Stimulated activated naive CD4-positive, alpha-beta T cell (primary cell): ENCODE measurements around the gene FAM89B.
A peak's percentile ranks its signal among the peaks of the same experiment; 100 is the strongest.

ENCODE experiments used
- DNase-seq, 6 experiments: peaks; one replicate each; lab custom pipeline; 2025; lab: John Stamatoyannopoulos, UW

The FAM89B gene

DNA sequence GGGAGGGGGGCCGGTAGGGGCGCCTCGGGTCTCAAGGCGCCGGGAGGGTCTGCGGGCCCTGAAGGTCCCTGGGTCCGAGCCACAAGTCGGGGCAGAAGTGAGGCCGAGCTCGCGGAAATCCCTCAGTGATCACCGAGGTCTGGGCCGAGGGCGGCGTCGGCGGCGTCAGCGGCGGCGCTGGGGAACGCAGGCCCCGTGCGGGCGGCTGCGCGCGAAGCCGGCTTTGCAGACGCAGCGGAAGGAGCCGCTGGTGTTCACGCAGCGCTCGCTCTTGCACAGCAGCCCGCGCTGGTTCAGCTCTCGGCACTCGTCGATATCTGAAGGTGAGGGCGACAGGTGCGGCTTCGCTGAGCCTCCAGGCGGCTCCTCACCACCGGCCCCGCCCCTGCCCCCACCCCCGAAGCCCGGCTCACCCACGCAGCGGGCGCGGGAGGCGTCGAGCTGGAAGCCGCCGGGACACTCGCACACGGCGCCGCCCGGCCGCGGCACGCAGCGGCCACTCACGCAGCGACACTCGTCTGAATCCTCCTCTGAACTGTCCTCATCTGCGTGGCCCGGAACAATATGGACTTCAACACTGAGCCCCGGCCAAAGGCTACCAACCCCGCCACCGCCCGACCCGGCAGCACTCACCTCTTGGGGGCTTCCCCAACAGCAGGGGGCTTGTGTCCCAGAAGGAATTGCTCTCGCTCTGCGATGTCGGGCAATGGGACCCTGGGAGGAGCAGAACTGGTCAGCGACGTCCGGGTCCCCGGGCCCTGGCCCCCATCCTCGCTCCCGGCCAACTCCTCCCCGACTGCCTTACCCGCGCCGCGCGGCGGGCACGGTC lies 33.2 kb upstream of the FAM89B start:
- DNase-seq: no peak

DNA sequence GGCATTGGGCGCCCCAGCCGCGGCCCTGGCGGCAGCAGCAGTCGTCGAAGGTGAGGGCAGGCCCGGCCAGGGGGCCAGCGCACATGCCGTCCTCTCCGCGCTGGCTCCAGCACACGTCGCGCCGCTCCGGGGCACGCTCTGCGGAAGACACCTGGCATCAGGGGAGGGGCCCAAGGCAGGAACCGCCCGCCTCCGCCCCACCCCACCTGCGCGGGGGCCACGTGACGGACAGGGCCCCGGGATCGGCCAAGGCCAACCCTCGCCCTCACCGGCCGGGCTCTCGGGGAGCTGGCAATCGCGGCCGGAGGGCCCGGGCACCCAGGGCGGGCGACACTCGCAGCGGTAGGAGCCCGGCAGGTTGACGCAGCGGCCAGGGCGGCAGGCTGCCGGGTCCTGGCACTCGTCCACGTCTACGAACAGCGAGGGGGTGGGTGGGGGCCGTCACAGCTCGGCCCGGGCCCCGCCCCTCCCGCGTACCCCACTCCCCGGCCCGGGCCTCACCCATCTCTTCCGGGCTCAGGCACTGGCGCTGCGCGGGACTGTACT lies 32.5 kb upstream of the FAM89B start:
- no peak for DNase-seq

DNA sequence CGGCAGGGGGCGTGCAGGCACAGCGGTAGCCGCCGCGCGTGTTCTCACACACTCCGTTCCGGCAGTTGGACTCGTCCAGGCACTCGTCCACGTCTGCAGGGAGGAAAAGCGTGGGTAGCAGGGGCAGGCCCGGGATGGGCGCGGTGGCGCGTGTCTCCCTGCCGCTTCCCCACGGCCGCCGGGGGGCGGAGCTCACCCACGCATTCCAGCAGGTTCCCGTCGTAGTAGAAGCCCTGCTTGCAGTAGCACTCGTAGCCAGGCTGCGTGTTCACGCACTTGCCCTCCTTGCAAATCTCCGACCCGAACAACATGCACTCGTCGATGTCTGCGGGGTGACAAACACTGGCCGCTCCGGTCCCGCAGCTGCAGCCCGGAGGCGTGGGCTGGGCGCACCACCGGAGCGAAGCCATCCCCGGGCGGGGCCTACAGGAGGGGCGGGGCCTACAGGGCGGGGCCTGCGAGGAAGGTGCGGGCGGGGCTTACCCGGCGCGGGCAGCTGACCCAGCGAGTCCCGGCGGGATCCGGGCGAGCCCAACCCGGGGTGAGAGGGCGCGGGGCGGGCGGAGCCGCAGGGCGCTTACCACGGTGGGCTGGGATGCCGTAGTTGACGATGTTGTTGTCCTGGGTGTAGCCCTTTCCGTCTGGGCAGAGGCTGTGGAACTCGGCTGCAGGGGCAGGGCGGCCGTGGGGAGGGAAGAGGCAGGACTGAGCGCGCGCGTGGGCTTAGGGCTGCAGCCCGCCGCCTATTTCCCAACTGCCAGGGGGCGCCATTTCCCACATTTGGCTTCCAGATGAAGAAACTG lies 31.8 kb upstream of the FAM89B start:
- DNase-seq: peak; percentile 81 to 97 (median 92)

DNA sequence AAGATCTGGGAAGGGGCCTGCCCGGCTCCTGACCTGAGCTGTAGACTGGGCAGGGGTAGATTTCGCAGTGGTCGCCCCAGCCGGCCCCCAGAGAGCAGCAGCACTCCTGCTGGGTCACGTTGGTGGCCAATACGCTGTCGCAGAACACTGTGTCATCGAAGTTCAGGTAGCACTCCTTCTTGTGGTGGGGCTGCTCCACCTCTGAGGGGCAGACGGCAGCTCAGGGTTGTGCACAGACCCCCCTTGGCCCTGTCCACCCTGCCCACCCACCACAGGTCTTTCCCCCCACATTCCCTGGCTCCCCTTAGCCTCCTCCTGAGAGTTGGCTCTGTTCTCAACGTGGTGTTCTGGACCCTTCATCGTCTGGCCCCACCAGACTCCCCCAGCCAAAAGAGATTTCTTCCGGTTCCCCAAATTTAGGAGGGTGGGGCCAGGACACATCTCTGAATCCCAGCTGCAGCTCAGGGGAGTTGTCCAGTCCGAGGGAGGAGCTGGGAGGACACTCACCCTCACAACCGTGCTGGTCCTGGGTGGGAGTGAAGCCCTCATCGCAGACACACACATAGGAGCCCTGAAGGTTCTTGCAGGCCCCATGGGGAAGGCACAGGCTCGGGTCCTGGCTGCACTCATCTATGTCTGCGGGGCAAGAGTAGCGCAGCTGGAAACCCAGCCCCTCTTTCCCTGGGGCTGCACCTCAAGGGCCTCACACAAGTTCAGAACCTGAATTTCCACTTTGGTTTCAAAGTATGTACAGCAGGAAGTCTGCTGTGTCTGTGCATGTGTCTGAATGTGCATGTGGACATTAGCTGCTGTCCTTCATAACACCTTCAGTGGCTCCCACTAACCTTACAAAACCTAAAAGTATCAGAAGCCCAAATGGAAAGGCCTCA lies 31.0 kb upstream of the FAM89B start:
- peak in 1 of 6 experiments; percentile 15 for DNase-seq

DNA sequence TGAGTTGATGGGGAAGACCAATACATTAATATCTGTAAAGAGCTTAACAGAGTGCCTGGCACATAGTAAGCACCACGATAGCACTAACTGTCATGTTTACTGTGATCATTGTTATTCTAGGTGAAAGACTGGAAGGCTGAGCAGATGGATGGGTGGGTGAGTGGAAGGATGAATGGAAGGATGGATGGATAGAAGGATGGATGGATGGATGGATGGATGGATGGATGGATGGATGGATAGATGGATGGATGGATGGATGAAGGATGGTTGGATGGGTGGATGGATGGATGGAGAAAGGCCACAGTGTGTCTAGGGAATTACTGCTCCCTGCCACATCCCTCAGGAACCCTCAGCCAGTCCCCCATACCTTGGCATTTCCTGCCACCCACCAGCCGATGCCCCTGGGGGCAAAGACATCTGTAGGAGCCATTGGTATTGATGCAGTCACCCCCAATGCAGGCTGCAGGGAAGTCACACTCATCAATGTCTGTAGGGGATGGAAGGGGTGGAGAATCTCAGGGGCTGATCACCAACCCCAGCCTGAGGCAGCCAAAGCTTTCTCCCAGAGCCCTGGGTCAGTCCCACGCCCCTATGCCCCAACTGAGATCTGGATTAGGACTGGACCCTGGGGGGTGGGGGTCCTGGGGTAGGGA lies 29.5 kb upstream of the FAM89B start:
- no peak for DNase-seq

DNA sequence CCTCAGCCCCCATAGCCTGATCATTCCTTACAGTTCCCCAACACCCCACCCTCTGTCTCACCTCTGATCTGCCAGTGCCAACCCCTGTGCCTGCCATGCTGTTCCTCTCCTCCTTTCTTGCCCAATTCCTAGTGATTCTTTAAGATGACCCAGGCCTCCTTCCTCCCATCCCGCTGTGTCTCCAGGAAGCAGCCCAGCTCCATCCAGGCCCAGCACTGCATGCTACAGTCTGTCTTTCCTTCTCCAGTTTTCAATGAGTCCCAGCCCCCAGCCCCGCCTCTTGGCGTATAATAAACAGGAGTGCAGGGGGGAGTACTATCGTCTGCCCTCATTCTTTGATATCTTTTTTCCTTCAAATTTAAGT lies 26.5 kb upstream of the FAM89B start:
- DNase-seq: no peak

DNA sequence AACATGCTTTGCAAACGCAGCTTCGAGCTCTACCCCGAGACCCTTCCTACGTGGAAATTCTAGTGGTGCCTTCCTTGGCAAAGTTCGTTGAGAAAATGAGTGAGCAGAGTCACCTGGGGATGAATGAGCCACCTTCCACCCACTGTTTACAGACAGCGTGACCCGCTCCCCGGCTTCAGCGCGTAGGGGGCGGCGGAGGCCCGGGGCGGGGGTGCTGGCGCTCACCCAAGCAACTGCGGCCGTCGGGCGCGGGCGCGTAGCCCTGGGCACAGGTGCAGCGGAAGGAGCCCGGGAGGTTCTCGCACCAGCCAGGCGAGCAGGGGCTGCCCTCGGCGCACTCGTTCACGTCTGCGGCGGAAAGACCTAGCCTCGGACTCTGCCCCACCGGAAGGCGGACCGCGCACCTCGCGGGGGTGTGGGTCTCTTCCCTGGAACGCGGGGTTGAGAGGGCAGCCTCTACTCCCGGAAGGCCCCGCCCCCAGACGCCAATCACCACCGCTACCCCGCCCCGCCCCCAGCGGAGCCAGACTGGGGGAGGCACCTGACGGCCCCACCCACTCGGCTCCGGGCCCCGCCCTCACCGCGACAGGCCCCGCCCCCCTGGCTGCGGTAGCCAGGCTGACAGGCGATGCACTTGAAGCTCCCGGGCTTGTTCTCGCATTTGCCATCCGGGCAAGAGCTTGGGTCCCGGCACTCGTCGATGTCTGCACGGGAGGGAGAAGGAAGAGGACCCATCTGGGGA lies 25.9 kb upstream of the FAM89B start:
- DNase-seq: peak; percentile 93 to 98 (median 97)

DNA sequence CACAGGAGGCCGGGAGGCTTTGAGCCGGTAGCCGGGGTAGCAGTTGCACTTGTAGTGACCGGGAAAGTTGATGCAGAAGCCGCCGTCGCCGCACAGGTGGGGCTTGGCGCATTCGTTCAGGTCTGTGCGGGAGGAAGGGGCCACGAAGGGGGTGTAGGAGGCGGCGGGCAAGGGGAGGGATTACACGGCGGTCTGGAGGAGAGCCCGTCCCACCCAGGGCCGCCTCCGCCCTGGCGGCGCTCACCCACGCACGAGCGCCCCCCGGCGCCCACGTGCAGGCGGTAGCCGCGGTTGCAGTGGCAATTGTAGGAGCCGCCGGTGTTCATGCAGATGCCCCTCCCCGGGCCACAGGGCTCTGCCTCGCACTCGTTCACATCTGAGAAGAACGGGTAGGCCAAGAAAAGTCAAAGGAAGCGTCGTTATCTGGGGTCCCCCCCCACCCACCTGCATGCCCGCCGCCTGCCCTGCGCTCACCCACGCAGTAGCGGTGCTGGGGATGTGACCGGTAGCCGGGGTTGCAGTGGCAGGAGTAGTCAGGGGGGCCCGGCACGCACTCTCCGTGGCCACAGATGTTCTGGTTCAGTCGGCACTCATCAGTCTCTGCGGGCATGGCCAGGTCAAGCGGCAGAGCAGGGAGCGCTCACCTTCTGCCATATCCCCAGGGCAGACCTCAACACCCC lies 24.8 kb upstream of the FAM89B start:
- DNase-seq: peak in 4 of 6 experiments; percentile 23 to 31 (median 30)

DNA sequence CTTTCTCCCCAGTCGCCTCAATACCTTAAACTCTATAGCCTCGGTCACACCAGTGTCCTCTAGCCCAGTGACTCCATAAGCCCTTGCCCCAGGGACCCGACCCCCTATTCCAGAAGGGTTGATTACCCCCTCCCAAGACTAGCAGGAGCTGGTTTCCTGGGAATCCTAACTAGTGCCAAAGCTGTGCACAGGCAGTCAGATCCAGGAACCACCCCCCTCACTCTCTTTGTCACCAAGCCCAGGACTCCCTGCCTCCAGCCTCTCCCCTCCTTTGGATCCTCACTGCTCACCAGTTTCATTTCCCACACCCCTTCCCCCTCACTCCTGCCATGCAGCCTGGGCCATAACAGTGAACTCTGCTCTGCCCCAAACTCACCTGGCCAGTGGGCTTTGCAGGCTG lies 23.9 kb upstream of the FAM89B start:
- DNase-seq: no peak

DNA sequence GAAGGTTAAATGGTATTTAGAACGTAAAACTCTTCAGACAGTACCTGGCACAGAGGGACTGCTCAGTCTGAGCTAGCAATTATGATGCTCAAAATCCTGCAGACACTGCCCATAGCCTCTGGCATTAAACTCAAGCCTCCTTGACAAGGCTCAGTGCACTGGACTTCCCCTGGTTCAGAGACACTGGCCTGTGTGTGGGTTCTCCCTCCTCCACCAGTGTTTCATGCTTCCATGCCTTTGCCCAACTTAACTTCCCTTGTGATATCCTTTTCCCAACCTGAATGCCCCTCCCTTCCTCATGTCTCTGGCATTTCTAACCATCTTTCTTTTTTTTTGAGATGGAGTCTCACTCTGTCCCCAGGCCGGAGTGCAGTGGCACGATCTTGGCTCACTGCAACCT lies 23.2 kb upstream of the FAM89B start:
- DNase-seq: no peak

DNA sequence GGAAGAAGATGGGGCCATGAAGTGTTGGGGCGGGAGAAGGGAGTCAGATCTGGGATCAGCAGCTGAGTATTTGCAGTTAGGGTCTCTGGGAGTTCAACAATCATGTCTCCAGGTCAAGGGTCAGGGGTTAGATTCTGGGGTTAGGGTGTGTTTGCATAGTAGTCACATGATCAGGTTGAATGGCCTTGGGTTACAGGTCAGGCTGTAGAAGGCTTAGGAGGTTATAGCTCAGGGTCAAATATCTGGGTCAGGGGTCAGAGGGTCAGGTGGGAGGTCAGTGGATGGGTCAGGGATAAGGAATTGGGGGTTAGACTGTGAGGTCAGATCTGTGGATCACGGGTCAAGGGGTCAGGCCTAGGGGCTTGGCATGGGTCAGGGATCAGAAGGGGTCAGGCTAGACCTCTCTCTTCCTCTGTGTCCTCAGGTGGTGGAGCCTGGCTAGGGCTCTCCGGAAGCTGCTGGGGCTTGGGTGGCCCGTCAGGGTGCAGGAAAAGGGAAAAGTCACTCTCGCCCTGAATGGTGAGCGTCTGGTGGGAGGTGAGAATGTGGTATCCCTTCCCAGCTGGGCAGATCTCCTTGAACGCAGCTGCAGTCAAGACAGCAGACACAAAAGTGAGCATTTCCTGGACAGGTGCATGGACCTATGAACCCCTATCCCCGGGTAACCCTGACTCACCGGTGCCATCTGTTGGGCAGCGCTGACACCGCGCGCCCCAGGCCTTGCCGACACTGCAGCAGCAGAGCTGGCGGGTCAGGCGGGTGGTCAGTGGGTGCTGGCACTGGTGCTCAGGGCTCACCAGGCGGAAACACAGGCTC lies 20.6 kb upstream of the FAM89B start:
- peak; percentile 34 to 61 (median 42) for DNase-seq

DNA sequence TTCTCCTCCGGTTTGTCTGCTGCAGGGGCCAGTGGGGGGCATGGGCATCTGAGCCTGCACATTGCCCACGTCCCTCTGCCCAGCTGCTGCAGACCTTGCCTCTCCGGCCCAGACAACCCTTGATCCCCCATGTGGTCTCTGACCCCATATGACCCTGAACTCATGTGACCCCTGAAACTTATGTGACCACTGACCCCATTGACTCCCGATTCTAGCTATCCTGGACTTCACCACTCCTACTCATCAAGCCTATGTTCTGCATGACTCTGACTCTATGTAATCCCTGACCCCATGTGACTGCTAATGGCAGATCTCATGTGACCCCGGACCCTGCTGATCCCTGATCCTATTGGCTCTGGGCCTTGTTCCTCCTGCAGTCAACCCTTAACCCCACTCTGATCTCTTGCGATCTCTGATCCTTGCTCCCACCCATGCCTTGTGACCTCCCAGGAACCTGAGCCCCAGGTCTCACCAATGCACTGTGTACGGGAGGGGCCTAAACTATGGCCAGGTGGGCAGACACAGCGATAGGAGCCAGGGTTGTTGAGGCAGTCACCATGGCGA lies 19.9 kb upstream of the FAM89B start:
- no peak for DNase-seq

DNA sequence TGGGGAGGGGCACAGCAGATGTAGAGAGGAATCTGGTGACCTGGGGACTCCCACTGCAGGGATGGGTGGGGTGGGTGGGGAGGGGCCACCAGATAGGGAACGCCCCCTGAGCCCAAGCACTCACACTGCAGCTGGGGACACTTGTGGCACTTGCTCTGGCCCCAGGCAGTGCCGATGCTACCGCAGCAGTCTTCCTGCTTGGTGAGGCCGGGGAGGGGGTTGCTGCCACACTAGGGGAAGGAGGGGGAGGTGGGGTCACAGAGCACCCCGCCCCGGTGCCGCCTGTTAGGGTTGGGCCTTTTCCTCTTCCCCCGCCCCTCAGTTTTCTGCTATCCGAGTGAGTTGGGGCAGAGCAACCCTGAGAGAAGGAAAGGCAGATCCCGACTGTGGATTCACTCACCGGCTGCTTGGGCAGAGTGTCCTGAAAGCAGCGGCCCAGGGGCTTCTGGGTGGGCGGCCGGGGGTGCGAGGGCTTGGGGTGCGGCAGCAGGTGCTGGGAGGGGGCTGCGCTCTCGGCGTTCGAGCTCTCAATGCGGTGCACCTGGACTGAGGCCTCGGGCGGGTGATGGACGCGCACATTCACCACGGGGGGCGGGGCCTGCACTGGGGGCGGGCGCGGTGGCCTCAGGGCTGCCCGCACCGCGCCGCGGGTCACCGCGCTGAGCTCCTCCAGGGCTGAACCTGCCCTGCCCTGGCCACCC lies 18.9 kb upstream of the FAM89B start:
- peak; percentile 78 to 87 (median 82) for DNase-seq

DNA sequence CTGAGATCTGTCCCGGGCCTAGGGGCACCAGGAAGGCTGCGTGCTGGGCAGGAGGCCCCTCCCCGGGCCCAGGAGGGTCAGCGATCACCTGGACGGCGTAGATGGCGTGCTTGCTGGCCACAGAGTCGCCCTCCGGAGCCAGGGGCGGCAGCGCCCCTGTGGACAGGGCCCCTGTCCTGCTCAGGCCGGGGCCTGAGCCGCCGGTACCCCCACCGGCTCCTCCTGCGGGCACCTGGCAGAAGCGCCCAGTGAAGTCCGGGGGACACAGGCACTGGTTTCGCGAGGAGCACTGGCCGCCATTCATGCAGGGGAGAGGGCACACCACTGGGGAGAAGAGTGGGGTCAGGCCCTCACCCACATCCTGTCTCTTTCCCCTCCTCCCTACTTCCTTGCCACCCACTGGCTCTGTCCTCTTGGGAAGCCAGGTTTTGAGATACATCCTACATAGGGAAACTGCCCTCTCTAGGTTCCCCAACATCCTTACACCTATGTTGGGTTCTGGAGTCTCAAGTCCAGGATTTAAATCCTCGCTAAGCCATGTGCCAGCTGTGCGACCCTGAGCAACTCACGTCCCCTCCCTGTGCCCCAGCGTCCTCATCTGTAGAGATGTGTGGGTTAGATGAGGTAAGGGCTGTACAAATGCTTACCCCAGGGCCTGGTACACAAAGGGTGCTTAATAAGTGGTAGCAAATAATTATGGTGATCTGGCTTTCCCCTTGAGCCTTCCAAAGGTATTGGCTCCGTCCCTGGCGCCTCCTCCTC lies 18.1 kb upstream of the FAM89B start:
- DNase-seq: peak in 2 of 6 experiments; percentile 23 to 27

DNA sequence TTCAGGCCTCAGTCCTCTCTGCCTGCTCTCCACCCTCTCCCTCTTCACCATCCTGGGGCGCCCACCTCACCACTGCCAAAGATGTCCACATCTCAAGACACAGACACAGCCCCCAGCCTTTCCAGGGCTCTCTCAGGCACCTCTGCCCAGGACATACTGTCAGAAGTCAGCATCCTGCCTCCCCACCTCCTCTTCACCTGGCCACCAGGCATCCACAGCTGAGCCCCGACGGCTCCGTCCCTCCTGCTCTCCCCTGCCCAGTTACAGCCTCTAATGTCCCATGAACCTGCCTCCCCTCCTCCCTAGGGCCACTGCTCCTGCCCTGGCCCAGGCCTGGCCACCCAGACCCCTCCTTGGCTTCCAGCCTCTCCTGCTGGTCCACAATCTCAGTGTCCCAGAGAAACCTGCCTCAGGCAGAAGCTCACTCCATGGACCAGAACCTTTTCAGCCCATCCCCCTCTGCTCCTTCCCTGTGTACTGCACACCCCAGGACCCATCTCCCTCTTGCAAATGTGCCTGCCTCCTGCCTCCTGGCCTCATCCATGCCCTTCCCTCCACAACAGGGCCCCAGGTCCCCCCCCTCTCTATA lies 17.4 kb upstream of the FAM89B start:
- DNase-seq: no peak

DNA sequence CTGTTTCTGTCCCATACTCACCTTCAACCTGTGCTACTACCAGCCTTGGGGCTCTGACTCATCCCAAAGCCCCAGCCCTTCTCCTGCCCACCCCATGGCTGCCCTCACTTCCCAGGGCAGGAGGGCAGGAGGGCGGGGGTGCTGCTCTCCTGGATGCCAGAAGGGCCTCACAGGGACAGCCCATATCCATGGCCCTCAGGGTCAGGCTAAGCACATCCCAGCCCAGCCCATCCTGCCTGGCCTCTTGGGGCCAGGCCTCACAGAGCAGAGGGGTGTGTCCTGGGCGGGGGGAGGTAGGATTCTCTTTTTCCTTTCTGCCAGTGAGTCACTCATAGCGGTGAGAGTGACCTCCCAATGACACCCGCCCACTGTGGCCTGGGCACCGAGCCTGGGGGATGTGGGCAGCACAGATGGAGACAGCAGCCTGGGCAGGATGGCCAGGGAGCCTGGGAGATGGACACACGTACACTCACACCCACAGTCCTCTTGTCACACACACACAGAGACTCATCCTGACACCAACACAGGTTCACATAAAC lies 16.6 kb upstream of the FAM89B start:
- no peak for DNase-seq
